Measurements from ENCODE around the gene EYA2.

DNA sequence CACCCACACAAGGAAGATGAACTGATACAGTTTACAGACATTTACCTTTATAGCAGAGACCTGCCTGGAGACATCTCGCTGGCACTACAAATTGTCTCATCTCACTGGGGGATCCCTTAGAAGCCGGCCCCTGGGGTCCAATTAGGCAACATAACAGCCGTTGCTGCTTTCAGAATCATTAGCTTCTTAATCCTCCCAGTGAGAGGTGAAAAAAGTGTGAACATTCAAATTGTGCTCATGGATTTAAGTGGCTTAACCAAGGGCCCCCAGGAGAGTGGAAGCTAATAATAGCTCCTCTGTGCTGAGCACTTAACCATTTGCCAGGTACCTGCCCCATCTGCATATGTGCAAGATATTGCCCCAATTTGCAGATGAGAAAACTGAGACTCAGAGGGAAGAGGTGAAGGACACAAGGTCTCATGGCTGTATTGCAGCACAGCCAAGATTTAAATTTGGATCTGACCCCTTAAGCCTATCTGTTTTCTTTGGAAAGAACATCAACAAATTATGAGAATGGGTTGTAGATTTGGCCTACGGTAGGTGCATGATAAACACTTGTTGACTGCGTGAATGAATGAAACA lies 101.0 kb downstream of the EYA2 start:
- TF ChIP-seq EZH2 (IDR thresholded peaks at IDR 0.05; ENCODE audit: insufficient read depth, poor library complexity, severe bottlenecking) (no peak), EZH2phosphoT487 (IDR thresholded peaks at IDR 0.05; ENCODE audit: insufficient read depth, low read depth) (no peak)

Data from GM23248 (cell line).